Measurements from ENCODE around the gene NFASC. TPM values are rescaled to one million over a fixed set of nuclear protein-coding genes. Genes with fewer than 3 reads are reported as not detected.

NFASC gene
- polyA plus RNA-seq, 3 donors = 13.3 to 24.7 (median 13.9) TPM

DNA sequence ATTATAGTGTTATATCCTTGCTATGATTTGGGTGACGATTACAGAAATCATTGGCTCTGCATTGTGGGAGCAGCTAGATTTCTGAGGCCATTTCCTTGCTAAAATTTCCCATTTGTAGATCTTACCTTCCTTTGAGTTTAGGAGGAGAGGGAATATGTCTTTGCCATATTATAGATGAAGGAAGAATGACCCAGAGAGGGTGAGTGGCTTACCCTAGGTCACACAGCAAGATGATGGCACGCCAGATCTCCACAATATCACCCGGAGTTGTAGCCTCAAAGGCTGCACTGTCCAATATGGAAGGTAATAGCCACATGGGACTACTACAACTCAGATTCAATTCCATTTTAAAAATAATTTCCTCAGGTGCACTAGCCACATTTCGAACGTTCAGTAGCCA, 182.6 kb downstream of the NFASC start:
- no peak for DNase-seq (ENCODE audit: low read depth in 3 of 3, low spot score in 2 of 3)

GRCh38 chr1:205054013-205054412, 183.4 kb downstream of the NFASC start:
- DNase-seq (ENCODE audit: low read depth in 3 of 3, low spot score in 2 of 3) = no peak

DNA sequence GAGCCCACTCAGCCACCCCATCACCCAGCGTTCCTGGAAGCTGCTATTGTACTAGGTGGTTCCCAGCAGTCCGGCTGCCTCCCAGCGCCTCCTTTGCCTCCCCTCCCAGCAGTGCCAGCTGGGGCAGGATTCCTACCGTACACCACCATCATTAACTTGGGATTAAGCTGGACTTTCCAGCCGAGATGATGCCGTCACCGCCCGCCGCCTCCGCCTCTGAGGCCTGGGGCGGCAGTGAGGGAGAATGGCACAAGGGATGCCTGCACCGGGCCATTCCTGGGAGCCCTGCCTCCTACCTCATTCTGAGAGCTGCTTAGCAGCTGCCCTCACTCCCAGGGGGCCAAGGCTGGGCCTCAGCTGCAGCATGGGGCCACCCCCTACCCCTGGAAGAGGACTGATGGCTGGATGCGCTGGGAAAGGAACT, 185.5 kb downstream of the NFASC start:
- DNase-seq (ENCODE audit: low read depth in 3 of 3, low spot score in 2 of 3) = no peak

DNA sequence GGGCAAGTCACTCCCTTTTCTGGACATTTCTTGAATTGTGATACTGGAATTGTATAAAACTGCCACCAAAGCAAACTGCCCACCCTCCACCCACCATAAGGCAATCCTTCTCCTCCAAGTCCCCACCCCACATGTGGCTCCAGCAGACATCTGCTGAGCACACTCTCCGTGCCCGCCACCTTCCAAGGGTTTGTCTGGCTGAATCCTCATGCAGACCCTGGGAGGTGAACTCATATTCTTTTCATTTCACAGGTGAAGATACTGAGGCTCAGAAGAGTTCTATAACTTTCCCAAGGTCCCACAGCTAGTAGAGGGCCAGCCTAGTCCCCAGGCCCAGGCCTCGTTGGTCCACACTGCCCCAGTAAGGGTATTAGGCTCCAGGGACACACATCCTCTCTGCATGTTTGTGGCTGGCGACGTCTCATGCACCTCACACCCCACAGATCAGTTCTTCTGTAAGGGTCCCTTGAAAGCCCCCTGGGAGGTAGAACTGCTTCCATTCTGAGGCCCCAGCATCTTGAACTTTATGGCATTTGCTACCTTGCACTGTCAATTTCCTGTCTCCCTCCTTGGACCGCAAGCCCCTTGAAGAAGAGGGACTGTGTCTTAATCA, 186.4 kb downstream of the NFASC start:
- no peak for DNase-seq (ENCODE audit: low read depth in 3 of 3, low spot score in 2 of 3)

GRCh38 chr1:205057808-205058575, 187.3 kb downstream of the NFASC start:
- no peak for DNase-seq (ENCODE audit: low read depth in 3 of 3, low spot score in 2 of 3)

- DNase-seq (ENCODE audit: low read depth in 3 of 3, low spot score in 2 of 3) = no peak
Measured at GRCh38 chr1:205058853-205059252, 188.2 kb downstream of the NFASC start.

- no peak for DNase-seq (ENCODE audit: low read depth in 3 of 3, low spot score in 2 of 3)
Measured at GRCh38 chr1:205059660-205060059, 189.0 kb downstream of the NFASC start.

DNA sequence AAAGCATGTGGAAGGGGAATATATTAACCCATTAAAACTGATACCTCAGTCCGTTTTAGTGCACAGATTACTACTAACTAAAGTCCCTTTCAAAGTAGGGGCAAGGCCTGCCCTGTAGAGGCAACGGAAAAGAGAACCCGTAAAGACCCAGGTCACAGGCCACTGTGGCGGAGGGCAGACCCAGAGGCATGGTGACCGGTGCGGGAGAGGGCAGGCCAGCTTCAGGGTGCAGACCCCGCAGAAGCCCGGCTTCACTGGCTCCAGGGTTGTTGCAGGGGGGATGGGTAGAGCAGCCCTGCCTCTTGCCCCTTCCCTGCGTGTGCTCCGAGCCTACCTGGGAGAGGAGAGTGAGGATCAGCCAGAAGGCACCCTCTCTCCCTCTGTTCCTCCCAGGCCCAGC, 190.1 kb downstream of the NFASC start:
- DNase-seq (ENCODE audit: low read depth in 3 of 3, low spot score in 2 of 3) = no peak

- no peak for DNase-seq (ENCODE audit: low read depth in 3 of 3, low spot score in 2 of 3)
Measured at GRCh38 chr1:205061227-205061626, 190.6 kb downstream of the NFASC start.

DNA sequence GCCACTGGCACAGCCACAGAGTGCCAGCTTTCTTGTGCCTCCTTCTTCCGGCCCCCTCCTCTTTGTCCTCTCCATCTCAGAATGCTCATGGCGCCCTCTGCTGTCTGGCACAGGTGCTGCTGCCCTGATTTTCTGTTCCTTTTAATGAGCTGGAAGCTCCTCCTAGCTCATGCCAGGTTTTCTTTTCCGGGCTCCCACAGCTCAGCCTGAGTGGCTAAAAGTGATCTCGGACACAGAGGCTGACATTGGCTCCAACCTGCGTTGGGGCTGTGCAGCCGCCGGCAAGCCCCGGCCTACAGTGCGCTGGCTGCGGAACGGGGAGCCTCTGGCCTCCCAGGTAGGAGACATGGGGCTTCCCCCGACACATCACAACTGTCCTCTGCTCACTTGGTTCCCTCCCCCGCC, 191.0 kb downstream of the NFASC start:
- peak; percentile 63 to 83 (median 72) for DNase-seq (ENCODE audit: low read depth in 3 of 3, low spot score in 2 of 3)

DNA sequence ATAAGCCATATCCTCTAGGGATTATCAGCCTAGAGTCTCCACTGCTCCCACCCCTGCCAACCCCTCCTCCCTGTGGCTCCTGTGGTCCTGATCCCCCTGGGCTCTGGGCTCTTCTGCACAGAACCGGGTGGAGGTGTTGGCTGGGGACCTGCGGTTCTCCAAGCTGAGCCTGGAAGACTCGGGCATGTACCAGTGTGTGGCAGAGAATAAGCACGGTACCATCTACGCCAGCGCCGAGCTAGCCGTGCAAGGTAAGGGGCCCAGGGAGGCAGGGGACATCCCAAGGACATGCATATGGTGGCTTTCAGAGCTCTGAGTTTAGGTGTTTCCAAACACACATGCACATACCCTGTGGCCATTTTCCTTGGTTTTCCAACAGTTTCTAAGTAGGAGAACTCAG, 191.7 kb downstream of the NFASC start:
- no peak for DNase-seq (ENCODE audit: low read depth in 3 of 3, low spot score in 2 of 3)

- DNase-seq (ENCODE audit: low read depth in 3 of 3, low spot score in 2 of 3) = no peak
Measured at GRCh38 chr1:205062895-205063294, 192.2 kb downstream of the NFASC start.

- no peak for DNase-seq (ENCODE audit: low read depth in 3 of 3, low spot score in 2 of 3)
Measured at GRCh38 chr1:205064301-205064700, 193.6 kb downstream of the NFASC start.

DNA sequence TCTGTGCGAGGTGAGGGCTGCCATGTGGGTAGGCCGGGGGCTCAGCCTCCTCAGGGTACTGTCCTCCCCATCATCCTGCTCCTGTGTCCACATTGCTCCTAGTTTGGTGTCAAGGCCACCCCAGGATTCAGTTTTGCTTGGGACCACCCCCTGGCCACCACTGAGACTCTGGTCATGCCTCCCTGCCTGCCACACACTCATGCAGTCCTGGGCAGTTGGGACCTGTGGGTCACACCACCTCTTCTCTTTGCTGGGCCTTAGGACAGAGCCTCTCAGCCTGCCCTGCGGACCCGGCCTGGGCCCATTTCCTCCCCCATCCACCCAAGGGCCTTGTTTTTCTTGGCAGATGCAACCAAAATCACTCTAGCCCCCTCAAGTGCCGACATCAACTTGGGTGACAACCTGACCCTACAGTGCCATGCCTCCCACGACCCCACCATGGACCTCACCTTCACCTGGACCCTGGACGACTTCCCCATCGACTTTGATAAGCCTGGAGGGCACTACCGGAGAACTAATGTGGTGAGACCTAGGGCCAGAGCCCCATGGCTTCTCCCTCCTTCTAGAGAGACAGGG, 194.2 kb downstream of the NFASC start:
- DNase-seq (ENCODE audit: low read depth in 3 of 3, low spot score in 2 of 3) = no peak

- DNase-seq (ENCODE audit: low read depth in 3 of 3, low spot score in 2 of 3) = no peak
Measured at GRCh38 chr1:205065666-205066065, 195.0 kb downstream of the NFASC start.

- DNase-seq (ENCODE audit: low read depth in 3 of 3, low spot score in 2 of 3) = no peak
Measured at GRCh38 chr1:205066141-205066818, 195.6 kb downstream of the NFASC start.

- no peak for DNase-seq (ENCODE audit: low read depth in 3 of 3, low spot score in 2 of 3)
Measured at GRCh38 chr1:205067031-205067430, 196.4 kb downstream of the NFASC start.

- DNase-seq (ENCODE audit: low read depth in 3 of 3, low spot score in 2 of 3) = no peak
Measured at GRCh38 chr1:205068001-205068400, 197.3 kb downstream of the NFASC start.

DNA sequence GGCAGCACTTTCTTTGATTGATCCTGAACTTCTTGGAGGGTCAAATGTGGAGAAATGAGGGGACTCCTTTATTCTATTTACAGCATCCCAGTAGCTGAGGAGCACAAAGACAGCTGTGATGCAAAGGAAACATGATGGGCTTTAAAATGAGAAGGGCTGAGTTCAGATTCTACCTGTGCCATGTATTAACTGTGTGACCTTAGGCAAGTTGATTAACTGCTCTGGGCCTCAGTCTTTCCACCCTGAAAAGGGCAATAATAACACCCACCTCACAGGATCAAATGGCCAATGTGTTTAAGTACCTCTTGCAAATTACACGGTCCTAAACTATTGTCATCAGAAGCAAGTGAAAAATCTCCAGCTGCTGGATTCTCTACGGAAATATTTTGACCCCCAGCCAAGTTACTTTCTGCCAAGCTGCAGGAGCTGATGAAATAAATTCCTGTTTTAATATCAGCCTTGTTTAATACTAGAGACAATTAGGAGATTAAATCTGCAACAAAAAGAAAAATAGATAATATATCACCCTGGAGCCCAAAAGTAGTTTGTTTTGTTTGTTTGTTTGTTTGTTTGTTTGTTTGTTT, 197.9 kb downstream of the NFASC start:
- no peak for DNase-seq (ENCODE audit: low read depth in 3 of 3, low spot score in 2 of 3)

GRCh38 chr1:205069371-205070125, 198.9 kb downstream of the NFASC start:
- no peak for DNase-seq (ENCODE audit: low read depth in 3 of 3, low spot score in 2 of 3)

Measured in right renal cortex interstitium (tissue), 3 donors.